Measurements from ENCODE around the gene SLC25A28. TPM values are rescaled to one million over a fixed set of nuclear protein-coding genes. Genes with fewer than 3 reads are reported as not detected.

Gene SLC25A28
- total RNA-seq, 2 experiments from 2014 or later: 31.6 to 36.3 TPM

- H3K27ac ChIP-seq (ENCODE audit: low read depth, low read length, poor library complexity, severe bottlenecking): no peak overlapping the region
- H2AFZ ChIP-seq (ENCODE audit: low read length): no peak overlapping the region
- ChIA-PET POLR2A (no interaction called here), CTCF (ENCODE audit: unreplicated experiment) (no interaction called here)
- intact Hi-C loops (cut with micrococcal nuclease; ENCODE audit: unreplicated experiment): no loop called here
- H3K79me2 ChIP-seq (ENCODE audit: insufficient read depth, low read depth, low read length): no peaks in the 10 kb centered on the region
- no TSS peak for BruUV-seq (replicated peaks)
- H4K20me1 ChIP-seq (ENCODE audit: insufficient read depth, low read length): no peaks in the 10 kb centered on the region
- H3K4me2 ChIP-seq (ENCODE audit: low read length): no peak overlapping the region
- H3K9me2 ChIP-seq (ENCODE audit: insufficient read depth, low read length): no peaks in the 10 kb centered on the region
- no peaks in the 10 kb centered on the region for H3K4me1 ChIP-seq (ENCODE audit: insufficient read depth, low read length, poor library complexity, severe bottlenecking)
- H3K36me3 ChIP-seq (ENCODE audit: insufficient read depth, low read length): no peaks in the 10 kb centered on the region
- no peak overlapping the region for H3K4me3 ChIP-seq (ENCODE audit: low read depth, low read length, poor library complexity, severe bottlenecking)
- TF ChIP-seq, protein P1, sequence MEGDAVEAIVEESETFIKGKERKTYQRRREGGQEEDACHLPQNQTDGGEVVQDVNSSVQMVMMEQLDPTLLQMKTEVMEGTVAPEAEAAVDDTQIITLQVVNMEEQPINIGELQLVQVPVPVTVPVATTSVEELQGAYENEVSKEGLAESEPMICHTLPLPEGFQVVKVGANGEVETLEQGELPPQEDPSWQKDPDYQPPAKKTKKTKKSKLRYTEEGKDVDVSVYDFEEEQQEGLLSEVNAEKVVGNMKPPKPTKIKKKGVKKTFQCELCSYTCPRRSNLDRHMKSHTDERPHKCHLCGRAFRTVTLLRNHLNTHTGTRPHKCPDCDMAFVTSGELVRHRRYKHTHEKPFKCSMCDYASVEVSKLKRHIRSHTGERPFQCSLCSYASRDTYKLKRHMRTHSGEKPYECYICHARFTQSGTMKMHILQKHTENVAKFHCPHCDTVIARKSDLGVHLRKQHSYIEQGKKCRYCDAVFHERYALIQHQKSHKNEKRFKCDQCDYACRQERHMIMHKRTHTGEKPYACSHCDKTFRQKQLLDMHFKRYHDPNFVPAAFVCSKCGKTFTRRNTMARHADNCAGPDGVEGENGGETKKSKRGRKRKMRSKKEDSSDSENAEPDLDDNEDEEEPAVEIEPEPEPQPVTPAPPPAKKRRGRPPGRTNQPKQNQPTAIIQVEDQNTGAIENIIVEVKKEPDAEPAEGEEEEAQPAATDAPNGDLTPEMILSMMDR (conservative IDR thresholded peaks at IDR 0.05; ENCODE audit: low read length): no peak
- no peaks in the 10 kb centered on the region for H3K9me3 ChIP-seq (ENCODE audit: low read length)
- DNase-seq (ENCODE audit: low spot score): no peak
Measured at GRCh38 chr10:99654390-99655175, 34.3 kb upstream of the SLC25A28 start.

- Histone ChIP-seq H4K20me1 (ENCODE audit: insufficient read depth, low read length) (no peaks in the 10 kb centered on the region), H3K4me2 (ENCODE audit: low read length) (no peak overlapping the region), H3K9me3 (ENCODE audit: low read length) (no peaks in the 10 kb centered on the region), H3K36me3 (ENCODE audit: insufficient read depth, low read length) (no peaks in the 10 kb centered on the region), H2AFZ (ENCODE audit: low read length) (no peak overlapping the region), H3K4me1 (ENCODE audit: insufficient read depth, low read length, poor library complexity, severe bottlenecking) (no peaks in the 10 kb centered on the region), H3K27ac (ENCODE audit: low read depth, low read length, poor library complexity, severe bottlenecking) (no peak overlapping the region), H3K9me2 (ENCODE audit: insufficient read depth, low read length) (no peaks in the 10 kb centered on the region), H3K79me2 (ENCODE audit: insufficient read depth, low read depth, low read length) (no peaks in the 10 kb centered on the region), H3K4me3 (ENCODE audit: low read depth, low read length, poor library complexity, severe bottlenecking) (no peak overlapping the region)
- DNase-seq (ENCODE audit: low spot score): no peak
- intact Hi-C loops (cut with micrococcal nuclease; ENCODE audit: unreplicated experiment): no loop called here
- ChIA-PET CTCF (ENCODE audit: unreplicated experiment) (no interaction called here), POLR2A (interaction anchor here (0.7 kb wide), 1 partner anchor 113 kb away, joined by 3 read pairs; no protein-coding TSS in a partner anchor)
- no TSS peak for BruUV-seq (replicated peaks)
- TF ChIP-seq EZH2phosphoT487 (IDR thresholded peaks at IDR 0.05; ENCODE audit: borderline replicate concordance, low read depth, low read length): no peak
- TF ChIP-seq, protein P1 (conservative IDR thresholded peaks at IDR 0.05; ENCODE audit: low read length): no peak
Measured at GRCh38 chr10:99652800-99653390, 32.7 kb upstream of the SLC25A28 start.

GRCh38 chr10:99648717-99649116, 28.5 kb upstream of the SLC25A28 start:
- Histone ChIP-seq H4K20me1 (ENCODE audit: insufficient read depth, low read length) (no peaks in the 10 kb centered on the region), H3K4me2 (ENCODE audit: low read length) (no peak overlapping the region), H3K9me2 (ENCODE audit: insufficient read depth, low read length) (no peaks in the 10 kb centered on the region), H3K9me3 (ENCODE audit: low read length) (no peaks in the 10 kb centered on the region), H3K4me3 (ENCODE audit: low read depth, low read length, poor library complexity, severe bottlenecking) (no peak overlapping the region), H3K79me2 (ENCODE audit: insufficient read depth, low read depth, low read length) (no peaks in the 10 kb centered on the region), H2AFZ (ENCODE audit: low read length) (no peak overlapping the region), H3K36me3 (ENCODE audit: insufficient read depth, low read length) (no peaks in the 10 kb centered on the region), H3K4me1 (ENCODE audit: insufficient read depth, low read length, poor library complexity, severe bottlenecking) (no peaks in the 10 kb centered on the region), H3K27ac (ENCODE audit: low read depth, low read length, poor library complexity, severe bottlenecking) (no peak overlapping the region)
- TF ChIP-seq, protein P1 (conservative IDR thresholded peaks at IDR 0.05; ENCODE audit: low read length): no peak
- no peak for TF ChIP-seq EZH2phosphoT487 (IDR thresholded peaks at IDR 0.05; ENCODE audit: borderline replicate concordance, low read depth, low read length)
- ChIA-PET CTCF (ENCODE audit: unreplicated experiment) (no interaction called here), POLR2A (interaction anchor here (0.6 to 0.7 kb wide), 2 partner anchors 323 to 1118 kb away, joined by 3 to 4 read pairs; no protein-coding TSS in a partner anchor)
- DNase-seq (ENCODE audit: low spot score): no peak
- intact Hi-C loops (cut with micrococcal nuclease; ENCODE audit: unreplicated experiment): no loop called here
- BruUV-seq (replicated peaks): no TSS peak

Data from OCI-LY7 (cell line).